ENCODE data around the gene TNNC2.
"Not testable (repeated sequence)": the region's sequence is repeated elsewhere in the genome, so short reads cannot be mapped to it uniquely, and the experiment has no call there.

The TNNC2 gene

DNA sequence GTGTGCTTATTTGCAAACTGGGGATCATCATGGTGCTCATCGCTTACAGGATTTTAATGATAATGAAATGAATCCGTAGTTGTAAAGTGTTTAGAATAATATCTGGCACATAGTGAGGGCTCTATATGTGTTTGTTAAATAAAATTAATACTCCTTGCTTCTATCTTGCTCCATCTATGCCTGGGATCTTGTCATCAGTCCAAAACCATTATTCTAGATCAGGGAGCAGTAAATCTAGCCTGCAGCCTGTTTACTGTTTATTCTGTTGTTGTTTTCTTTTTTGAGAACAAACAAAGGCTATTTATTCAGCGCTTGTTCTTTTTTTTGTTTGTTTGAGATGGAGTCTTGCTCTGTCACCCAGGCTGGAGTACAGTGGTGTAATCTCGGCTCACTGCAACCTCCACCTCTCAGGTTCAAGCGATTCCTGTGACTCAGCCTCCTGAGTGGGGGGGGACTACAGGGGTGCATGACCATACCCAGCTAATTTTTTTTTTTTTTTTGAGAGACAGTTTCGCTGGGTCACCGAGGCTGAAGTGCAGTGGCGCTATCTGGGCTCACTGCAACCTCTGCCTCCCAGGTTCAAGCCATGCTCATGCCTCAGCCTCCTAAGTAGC is 22.0 kb upstream of the TNNC2 start:
- in situ Hi-C loops (cut with MboI; ENCODE audit: low sequenced_read_pairs), result no loop called here

DNA sequence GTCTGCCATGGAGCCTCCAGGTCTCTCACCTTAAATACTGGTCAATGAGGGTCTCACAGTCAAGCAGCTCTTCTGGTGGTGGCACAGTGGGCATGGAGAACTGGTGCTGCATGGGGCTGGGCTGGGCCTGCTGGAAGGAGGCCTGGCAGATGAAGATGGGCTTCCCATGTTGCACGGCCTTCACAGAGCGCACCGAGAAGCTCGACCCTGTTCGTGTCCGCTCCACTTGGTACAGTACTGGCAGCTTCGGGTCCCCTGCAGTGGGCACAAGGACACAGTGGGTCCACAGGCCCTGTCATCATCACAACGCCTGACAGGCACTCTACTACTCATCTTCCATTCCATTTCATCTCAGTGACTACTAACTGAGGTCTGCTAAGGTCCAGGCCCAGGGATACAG is 21.3 kb upstream of the TNNC2 start:
- in situ Hi-C loops (cut with MboI; ENCODE audit: low sequenced_read_pairs), result no loop called here

- in situ Hi-C loops (cut with MboI; ENCODE audit: low sequenced_read_pairs), result no loop called here
Observed at GRCh38 chr20:45845452-45845851, 18.3 kb upstream of the TNNC2 start.

DNA sequence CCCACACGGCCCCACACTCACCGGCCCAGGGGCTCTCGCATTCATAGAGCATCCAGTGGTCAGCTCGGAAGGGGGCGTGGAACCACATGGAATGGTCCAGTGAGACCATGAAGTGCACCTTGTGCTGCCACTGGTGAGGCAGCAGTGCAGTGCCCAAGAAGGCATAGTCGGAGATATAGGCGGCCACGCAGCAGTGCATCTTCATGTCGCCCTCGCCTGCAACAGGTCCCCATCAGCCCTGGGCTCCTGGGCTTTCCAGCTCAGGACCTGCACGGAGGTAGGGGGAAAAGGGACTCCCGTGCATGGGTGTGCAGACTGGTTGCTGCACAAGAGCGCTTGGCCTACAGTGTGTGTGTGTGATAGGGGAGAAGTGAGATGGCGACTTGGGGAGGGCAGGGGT is 16.4 kb upstream of the TNNC2 start:
- in situ Hi-C loops (cut with MboI; ENCODE audit: low sequenced_read_pairs), result no loop called here

- in situ Hi-C loops (cut with MboI; ENCODE audit: low sequenced_read_pairs), result no loop called here
Observed at GRCh38 chr20:45842169-45842812, 15.2 kb upstream of the TNNC2 start.

DNA sequence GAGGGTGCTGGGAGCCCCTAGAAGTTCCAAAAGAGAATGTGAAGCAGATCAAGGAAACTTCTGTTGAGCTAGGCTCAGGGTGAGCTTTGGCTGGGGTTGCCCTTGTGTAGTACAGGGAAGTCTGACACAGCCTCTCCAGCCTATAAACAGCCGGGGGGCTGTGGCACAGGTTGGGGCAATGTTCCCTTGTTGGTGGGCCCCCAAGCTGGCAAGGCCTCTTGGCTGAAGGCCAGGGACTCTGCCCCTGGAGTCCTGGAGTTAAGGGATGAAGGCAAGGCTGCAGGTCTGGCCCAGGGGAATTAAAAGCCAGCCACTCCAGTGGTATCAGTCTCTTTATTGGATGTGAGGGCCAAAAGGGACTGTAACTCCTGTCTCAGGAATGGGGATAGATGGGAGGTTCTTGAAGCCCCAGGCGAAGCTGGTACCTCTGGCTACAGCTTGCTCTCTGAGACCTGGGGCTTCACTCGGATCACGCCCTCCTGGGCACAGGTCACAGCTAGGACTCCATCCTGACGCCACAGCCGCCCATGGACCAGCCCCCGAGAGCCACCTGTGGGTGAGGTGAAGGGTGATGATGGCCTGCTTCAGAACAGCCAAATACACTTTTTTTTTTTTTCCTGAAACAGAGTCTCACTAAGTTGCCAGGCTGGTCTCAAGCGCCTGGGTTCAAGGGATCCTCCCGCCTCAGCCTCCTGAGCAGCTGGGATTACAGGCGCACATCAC is 14.5 kb upstream of the TNNC2 start:
- in situ Hi-C loops (cut with MboI; ENCODE audit: low sequenced_read_pairs), result no loop called here

- in situ Hi-C loops (cut with MboI; ENCODE audit: low sequenced_read_pairs), result no loop called here
Observed at GRCh38 chr20:45840700-45841198, 13.6 kb upstream of the TNNC2 start.

- in situ Hi-C loops (cut with MboI; ENCODE audit: low sequenced_read_pairs), result no loop called here
Observed at GRCh38 chr20:45836841-45837240, 9.7 kb upstream of the TNNC2 start.

GRCh38 chr20:45835825-45836224 is 8.7 kb upstream of the TNNC2 start:
- in situ Hi-C loops (cut with MboI; ENCODE audit: low sequenced_read_pairs), result no loop called here

- in situ Hi-C loops (cut with MboI; ENCODE audit: low sequenced_read_pairs), result no loop called here
Observed at GRCh38 chr20:45835329-45835765, 8.2 kb upstream of the TNNC2 start.

DNA sequence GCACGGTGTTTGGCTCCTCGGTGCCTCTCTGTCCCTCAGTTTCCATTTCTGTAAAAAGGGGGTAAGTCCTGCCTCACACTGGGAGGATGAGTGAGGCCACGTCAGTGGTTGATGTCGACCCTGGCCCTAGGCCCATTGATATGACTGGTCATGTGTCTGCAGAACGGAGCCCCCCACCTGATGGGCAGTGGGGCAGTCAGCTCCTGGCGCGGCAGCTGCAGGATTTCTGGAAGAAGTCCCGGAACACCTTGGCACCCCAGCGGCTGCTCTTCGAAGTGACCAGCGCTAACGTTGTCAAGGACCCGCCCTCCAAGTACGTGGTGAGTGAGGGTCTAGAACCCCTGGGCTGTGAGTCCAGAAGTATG is 7.7 kb upstream of the TNNC2 start:
- in situ Hi-C loops (cut with MboI; ENCODE audit: low sequenced_read_pairs), result no loop called here

GRCh38 chr20:45833883-45834796 is 7.0 kb upstream of the TNNC2 start:
- in situ Hi-C loops (cut with MboI; ENCODE audit: low sequenced_read_pairs), result no loop called here

- in situ Hi-C loops (cut with MboI; ENCODE audit: low sequenced_read_pairs), result no loop called here
Observed at GRCh38 chr20:45833030-45833882, 6.1 kb upstream of the TNNC2 start, which contains the start of gene SNX21. Gene SNX21 (plus strand): TSS chr20:45833799. CDS start chr20:45833920, 121 bp downstream.

DNA sequence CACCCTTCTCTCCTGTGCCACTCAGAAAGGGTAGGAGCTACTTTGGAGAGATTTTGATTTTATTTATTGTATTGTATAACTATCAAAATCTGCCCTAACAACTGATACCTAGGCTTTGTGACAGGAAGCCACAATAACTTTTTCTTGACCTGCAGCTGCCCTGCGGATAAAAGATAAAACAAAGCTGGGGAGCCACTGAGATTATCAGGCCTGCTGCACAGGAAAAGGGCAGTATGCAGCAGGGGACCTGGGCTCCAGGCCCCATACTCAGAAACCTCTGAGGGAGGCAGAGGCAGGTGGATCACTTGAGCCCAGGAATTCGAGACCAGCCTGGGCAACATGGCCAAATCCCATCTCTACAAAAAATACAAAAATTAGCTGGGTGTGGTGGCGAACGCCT is 5.5 kb upstream of the TNNC2 start:
- in situ Hi-C loops (cut with MboI; ENCODE audit: low sequenced_read_pairs), result no loop called here

DNA sequence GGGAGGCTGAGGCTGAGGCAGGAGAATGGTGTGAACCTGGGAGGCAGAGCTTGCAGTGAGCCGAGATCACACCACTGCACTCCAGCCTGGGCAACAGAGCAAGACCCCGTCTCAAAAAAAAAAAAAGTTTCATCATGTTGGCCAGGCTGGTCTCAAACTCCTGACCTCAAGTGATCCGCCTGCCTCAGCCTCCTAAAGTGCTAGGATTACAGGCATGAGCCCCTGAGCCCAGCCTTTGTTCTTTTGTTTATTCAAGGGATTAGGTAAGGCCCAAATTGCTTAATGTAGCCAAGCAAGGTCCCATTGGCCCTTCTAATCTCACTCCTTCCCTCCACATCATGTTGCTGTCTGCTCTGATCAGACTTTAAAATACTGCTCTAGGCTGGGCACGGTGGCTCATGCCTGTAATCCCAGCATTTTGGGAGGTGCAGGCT is 2.6 kb upstream of the TNNC2 start:
- in situ Hi-C loops (cut with MboI; ENCODE audit: low sequenced_read_pairs), result not testable (repeated sequence)

DNA sequence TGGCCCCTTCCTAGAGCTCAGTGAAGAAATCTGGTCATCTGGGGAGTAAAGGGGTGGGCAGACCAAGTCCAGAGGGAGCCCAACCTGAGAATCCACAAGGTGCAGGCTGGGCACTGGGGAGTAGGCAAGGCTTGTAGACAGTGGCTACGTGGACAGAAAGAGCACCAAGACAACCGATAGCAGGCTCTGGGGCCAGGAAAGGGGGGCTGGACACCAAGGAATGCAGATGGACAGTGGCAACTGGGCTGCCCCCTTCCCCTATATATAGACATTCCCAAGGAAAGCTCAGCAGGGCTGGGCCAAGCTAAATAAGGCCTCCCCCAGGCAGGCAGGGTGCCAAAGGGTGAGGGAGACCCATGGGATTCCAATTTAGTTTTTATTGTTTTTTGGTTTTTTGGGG is 1.5 kb upstream of the TNNC2 start:
- in situ Hi-C loops (cut with MboI; ENCODE audit: low sequenced_read_pairs), result no loop called here

- in situ Hi-C loops (cut with MboI; ENCODE audit: low sequenced_read_pairs), result no loop called here
Observed at GRCh38 chr20:45827712-45828111, 600 bp upstream of the TNNC2 start.

DNA sequence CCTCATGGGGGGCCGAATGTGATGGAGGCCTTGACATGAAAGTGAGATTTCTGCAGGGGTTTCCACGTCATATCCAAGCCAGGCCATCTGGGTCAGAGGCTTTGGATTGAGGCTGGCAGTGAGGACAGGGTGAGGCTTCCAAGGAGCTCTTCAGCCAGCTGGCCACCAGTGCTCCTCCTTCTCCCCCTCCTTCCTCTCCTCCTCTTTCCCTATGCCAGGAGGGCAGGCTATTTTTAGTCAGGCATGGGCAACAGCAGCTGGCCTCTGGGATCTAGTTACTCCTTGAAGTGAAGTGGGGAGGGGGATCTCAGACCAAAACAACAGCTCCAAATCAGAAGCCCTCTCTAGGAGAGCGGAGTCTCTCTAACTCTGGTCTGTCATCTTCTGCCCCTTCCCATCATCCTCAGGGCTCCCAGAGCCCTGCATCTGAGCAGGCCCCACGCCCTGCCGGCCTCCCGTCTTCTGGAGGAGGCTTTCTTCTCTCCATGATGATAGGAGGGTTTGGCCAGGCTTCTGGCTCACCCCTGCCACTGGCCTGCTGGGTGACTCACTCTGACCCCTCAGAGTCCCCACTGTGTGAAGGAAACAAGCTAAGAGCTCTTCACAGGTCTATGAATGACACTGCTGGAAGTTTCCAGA is 612 bp downstream of the TNNC2 start:
- in situ Hi-C loops (cut with MboI; ENCODE audit: low sequenced_read_pairs), result no loop called here

Measured in HL-60/S4 (cell line).